ENCODE results near the gene LMAN2L. TPM values are rescaled to one million over a fixed set of nuclear protein-coding genes. Genes with fewer than 3 reads are reported as not detected.

LMAN2L gene
- total RNA-seq, 1 donor from 2014 or later: 19.2 TPM

DNA sequence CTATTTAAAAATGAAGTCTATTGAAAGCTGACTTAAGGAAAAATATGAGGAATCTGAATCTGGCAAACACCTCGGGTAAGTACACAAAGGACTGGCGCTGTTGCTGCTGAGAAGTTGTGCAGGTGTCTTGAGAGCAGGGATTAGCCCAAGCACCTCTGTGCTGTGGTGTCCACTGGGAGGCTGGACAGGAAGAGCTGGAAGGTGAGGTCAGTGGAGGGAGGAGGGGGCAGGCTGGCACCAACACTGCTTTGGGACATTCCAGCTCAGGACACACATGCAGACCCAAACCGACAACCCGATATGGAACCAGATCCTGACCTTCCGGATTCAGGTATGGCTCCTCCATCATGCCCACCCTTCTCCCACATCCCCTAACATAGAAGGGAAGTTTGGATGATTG, 76.7 kb downstream of the LMAN2L start:
- Mint-ChIP-seq H3K4me1 (ENCODE audit: unreplicated experiment) (peaks cover 16% of the 10 kb centered on the region), H3K9me3 (ENCODE audit: unreplicated experiment) (peaks cover 6% of the 10 kb centered on the region), H3K27me3 (ENCODE audit: unreplicated experiment) (peaks cover 2% of the 10 kb centered on the region), H3K4me3 (ENCODE audit: unreplicated experiment) (no peak overlapping the region), H3K27ac (ENCODE audit: unreplicated experiment) (no peak overlapping the region), H3K36me3 (ENCODE audit: unreplicated experiment) (no peaks in the 10 kb centered on the region)
- TF ChIP-seq, protein P1, sequence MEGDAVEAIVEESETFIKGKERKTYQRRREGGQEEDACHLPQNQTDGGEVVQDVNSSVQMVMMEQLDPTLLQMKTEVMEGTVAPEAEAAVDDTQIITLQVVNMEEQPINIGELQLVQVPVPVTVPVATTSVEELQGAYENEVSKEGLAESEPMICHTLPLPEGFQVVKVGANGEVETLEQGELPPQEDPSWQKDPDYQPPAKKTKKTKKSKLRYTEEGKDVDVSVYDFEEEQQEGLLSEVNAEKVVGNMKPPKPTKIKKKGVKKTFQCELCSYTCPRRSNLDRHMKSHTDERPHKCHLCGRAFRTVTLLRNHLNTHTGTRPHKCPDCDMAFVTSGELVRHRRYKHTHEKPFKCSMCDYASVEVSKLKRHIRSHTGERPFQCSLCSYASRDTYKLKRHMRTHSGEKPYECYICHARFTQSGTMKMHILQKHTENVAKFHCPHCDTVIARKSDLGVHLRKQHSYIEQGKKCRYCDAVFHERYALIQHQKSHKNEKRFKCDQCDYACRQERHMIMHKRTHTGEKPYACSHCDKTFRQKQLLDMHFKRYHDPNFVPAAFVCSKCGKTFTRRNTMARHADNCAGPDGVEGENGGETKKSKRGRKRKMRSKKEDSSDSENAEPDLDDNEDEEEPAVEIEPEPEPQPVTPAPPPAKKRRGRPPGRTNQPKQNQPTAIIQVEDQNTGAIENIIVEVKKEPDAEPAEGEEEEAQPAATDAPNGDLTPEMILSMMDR (IDR thresholded peaks at IDR 0.05): no peak
- DNase-seq (ENCODE audit: extremely low spot score, unreplicated experiment): no peak

DNA sequence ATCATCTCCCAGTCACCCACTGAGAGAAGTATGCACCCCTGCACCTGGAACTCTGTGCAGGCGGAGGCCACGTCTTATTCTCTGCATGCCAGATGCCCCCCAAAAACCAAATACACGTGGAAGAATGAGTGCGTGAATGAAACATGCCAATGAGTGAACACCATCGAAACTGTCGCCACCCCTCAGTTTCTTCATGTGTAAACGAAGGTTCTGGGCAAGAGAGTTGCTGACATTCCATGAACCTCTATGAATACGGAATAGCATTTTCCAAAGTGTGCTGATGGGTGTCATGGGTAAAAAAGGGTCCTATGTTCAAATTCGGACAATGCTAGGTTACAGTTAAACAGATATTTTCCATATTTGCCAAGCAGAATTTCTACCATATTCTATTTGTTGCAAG, 77.5 kb downstream of the LMAN2L start:
- Mint-ChIP-seq H3K27ac (ENCODE audit: unreplicated experiment) (no peak overlapping the region), H3K4me3 (ENCODE audit: unreplicated experiment) (no peak overlapping the region), H3K36me3 (ENCODE audit: unreplicated experiment) (no peaks in the 10 kb centered on the region), H3K9me3 (ENCODE audit: unreplicated experiment) (peaks cover 6% of the 10 kb centered on the region), H3K27me3 (ENCODE audit: unreplicated experiment) (peaks cover 6% of the 10 kb centered on the region), H3K4me1 (ENCODE audit: unreplicated experiment) (peaks cover 16% of the 10 kb centered on the region)
- DNase-seq (ENCODE audit: extremely low spot score, unreplicated experiment): no peak
- TF ChIP-seq, protein P1 (IDR thresholded peaks at IDR 0.05): no peak

DNA sequence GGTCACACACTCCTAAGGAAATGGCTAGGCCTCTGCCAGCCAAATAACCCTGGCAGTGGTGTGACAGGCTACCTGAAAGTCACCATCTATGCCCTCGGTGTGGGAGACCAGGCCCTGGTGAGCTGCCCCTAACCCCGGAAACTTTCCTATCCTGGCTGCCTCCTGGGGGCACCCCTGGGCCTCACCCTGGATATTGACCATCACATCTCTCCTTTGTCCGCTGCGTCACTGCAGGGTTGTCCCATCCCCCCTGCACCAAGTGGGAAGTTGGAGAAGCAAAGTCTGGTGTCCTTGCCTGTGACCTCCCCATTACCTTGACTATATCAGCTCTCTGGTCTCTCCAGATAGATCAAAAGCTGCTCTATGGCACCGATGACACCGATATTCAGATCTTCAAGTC, 78.5 kb downstream of the LMAN2L start:
- Mint-ChIP-seq H3K9me3 (ENCODE audit: unreplicated experiment) (peaks cover 6% of the 10 kb centered on the region), H3K4me1 (ENCODE audit: unreplicated experiment) (peaks cover 15% of the 10 kb centered on the region), H3K27ac (ENCODE audit: unreplicated experiment) (no peak overlapping the region), H3K36me3 (ENCODE audit: unreplicated experiment) (no peaks in the 10 kb centered on the region), H3K4me3 (ENCODE audit: unreplicated experiment) (no peak overlapping the region), H3K27me3 (ENCODE audit: unreplicated experiment) (peaks cover 6% of the 10 kb centered on the region)
- no peak for DNase-seq (ENCODE audit: extremely low spot score, unreplicated experiment)
- TF ChIP-seq, protein P1 (IDR thresholded peaks at IDR 0.05): no peak

DNA sequence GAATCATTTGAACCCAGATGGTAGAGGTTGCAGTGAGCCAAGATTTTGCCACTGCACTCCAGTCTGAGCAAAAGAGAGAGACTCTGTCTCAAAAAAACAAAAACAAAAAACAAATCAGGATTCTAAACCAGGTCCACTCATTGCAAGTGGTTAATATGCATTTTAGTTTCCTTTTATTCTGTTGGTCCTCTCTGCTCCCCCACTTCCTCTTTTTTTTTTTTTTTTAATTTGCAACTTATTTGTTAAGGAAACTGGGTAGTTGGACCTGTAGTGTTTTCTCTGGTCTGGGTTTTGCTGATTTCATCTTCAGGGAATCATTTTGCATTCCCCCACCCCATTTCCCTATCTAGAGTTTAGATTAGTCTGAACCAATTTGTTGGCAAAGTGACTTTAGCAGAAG, 83.3 kb downstream of the LMAN2L start:
- no peaks in the 10 kb centered on the region for H3K9me3 Mint-ChIP-seq (ENCODE audit: unreplicated experiment)
- TF ChIP-seq, protein P1 (IDR thresholded peaks at IDR 0.05): no peak
- H3K27me3 Mint-ChIP-seq (ENCODE audit: unreplicated experiment): peaks cover 8% of the 10 kb centered on the region
- no peaks in the 10 kb centered on the region for H3K4me1 Mint-ChIP-seq (ENCODE audit: unreplicated experiment)
- DNase-seq (ENCODE audit: extremely low spot score, unreplicated experiment): no peak
- H3K27ac Mint-ChIP-seq (ENCODE audit: unreplicated experiment): no peak overlapping the region
- H3K4me3 Mint-ChIP-seq (ENCODE audit: unreplicated experiment): no peak overlapping the region
- no peaks in the 10 kb centered on the region for H3K36me3 Mint-ChIP-seq (ENCODE audit: unreplicated experiment)

Other genes with a start within 250 kb of the LMAN2L start
- gene NEURL3, start 234.7 kb downstream of the LMAN2L start, total RNA-seq: not detected in 2 replicates
- gene ARID5A, start 203.3 kb downstream of the LMAN2L start, total RNA-seq: 25.9 and 26.3 TPM in 2 replicates
- gene KANSL3, start 101.8 kb downstream of the LMAN2L start, total RNA-seq: 44.2 and 45.8 TPM in 2 replicates
- 0.13 TPM in 1 of 2 replicates, not detected in the other for gene FER1L5, start 97.3 kb downstream of the LMAN2L start, total RNA-seq
- 7.6 and 8.0 TPM in 2 replicates for gene CNNM4, start 20.8 kb upstream of the LMAN2L start, total RNA-seq
- gene CNNM3, start 76.2 kb upstream of the LMAN2L start, total RNA-seq: 20.9 and 22.4 TPM in 2 replicates
- gene ANKRD23, start 104.0 kb upstream of the LMAN2L start, total RNA-seq: 4.4 and 5.7 TPM in 2 replicates
- gene ANKRD39, start 118.0 kb upstream of the LMAN2L start, total RNA-seq: 10.5 and 12.4 TPM in 2 replicates
- 33.8 and 39.1 TPM in 2 replicates for gene SEMA4C, start 130.0 kb upstream of the LMAN2L start, total RNA-seq
- gene FAM178B, start 246.5 kb upstream of the LMAN2L start, total RNA-seq: not detected in 2 replicates

Data from osteocyte (in vitro differentiated cells).